HFFc6 (cell line): Measurements from ENCODE around the gene SLC15A5. TPM values are rescaled to one million over a fixed set of nuclear protein-coding genes. Genes with fewer than 3 reads are reported as not detected.

Experiments used
- DNase-seq: peaks from one replicate; pipeline ENCODE4 v3.0.0-alpha.2; 2018
- H3K27ac Mint-ChIP-seq: 2 replicates; pipeline ENCODE4 v1.8.0; 2020; ENCODE audit warnings: mild to moderate bottlenecking, mixed read lengths
- H3K27me3 Mint-ChIP-seq: 2 replicates; pipeline ENCODE4 v1.8.0; 2021; ENCODE audit warnings: mild to moderate bottlenecking, moderate library complexity, mixed read lengths; ENCODE audit not compliant: insufficient read depth
- H3K36me3 Mint-ChIP-seq: 2 replicates; pipeline ENCODE4 v1.8.0; 2021; ENCODE audit warnings: low read depth, mixed read lengths
- H3K4me1 Mint-ChIP-seq: 2 replicates; pipeline ENCODE4 v1.8.0; 2020; ENCODE audit warnings: low read depth, mixed read lengths
- H3K4me3 Mint-ChIP-seq: 2 replicates; pipeline ENCODE4 v1.8.0; 2020; ENCODE audit warnings: mild to moderate bottlenecking, moderate library complexity, mixed read lengths
- H3K9me3 Mint-ChIP-seq: 2 replicates; pipeline ENCODE4 v1.8.0; 2020; ENCODE audit warnings: mild to moderate bottlenecking, mixed read lengths
- total RNA-seq, 6 experiments: library from RNA; stranded (reverse); fragmentation: NEBNext Ultra II Directional; extraction: Animal tissue kit (Norgen Biotek cat#: 25700); gene quantifications; 2 replicates in 1 of 6; 3 replicates in 5 of 6; pipeline ENCODE4 v1.2.3, GENCODE V29; 2021
- TF ChIP-seq, protein P1 (sequence below): fragments of 200-600 bp; sonication (generic); IDR thresholded peaks from 2 replicates; pipeline ENCODE4 v1.5.0; 2021; ENCODE audit warnings: antibody characterized with exemption, mild to moderate bottlenecking

SLC15A5 gene
- total RNA-seq, 6 experiments from 2014 or later: not detected

GRCh38 chr12:16323010-16323409 is 45.5 kb upstream of the SLC15A5 start:
- Mint-ChIP-seq H3K4me1 (no peaks in the 10 kb centered on the region; the same call in 1 of the 2 replicates), H3K4me3 (no peak overlapping the region), H3K27me3 (no peaks in the 10 kb centered on the region; the same call in none of the 2 replicates), H3K36me3 (no peaks in the 10 kb centered on the region), H3K9me3 (peaks cover 6% of the 10 kb centered on the region), H3K27ac (no peak overlapping the region)
- TF ChIP-seq, protein P1, sequence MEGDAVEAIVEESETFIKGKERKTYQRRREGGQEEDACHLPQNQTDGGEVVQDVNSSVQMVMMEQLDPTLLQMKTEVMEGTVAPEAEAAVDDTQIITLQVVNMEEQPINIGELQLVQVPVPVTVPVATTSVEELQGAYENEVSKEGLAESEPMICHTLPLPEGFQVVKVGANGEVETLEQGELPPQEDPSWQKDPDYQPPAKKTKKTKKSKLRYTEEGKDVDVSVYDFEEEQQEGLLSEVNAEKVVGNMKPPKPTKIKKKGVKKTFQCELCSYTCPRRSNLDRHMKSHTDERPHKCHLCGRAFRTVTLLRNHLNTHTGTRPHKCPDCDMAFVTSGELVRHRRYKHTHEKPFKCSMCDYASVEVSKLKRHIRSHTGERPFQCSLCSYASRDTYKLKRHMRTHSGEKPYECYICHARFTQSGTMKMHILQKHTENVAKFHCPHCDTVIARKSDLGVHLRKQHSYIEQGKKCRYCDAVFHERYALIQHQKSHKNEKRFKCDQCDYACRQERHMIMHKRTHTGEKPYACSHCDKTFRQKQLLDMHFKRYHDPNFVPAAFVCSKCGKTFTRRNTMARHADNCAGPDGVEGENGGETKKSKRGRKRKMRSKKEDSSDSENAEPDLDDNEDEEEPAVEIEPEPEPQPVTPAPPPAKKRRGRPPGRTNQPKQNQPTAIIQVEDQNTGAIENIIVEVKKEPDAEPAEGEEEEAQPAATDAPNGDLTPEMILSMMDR: no peak
- no peak for DNase-seq

- no peak for DNase-seq
- Mint-ChIP-seq H3K4me3 (no peak overlapping the region), H3K27me3 (peaks cover 2% of the 10 kb centered on the region), H3K36me3 (no peaks in the 10 kb centered on the region), H3K4me1 (no peaks in the 10 kb centered on the region), H3K27ac (no peak overlapping the region), H3K9me3 (peaks cover 8% of the 10 kb centered on the region; the same call in 1 of the 2 replicates)
- TF ChIP-seq, protein P1: no peak
These were observed 33.4 kb upstream of the SLC15A5 start for GRCh38 chr12:16310934-16311333.

- DNase-seq: no peak
- H3K4me1 Mint-ChIP-seq: no peaks in the 10 kb centered on the region
- TF ChIP-seq, protein P1: no peak
- H3K36me3 Mint-ChIP-seq: no peaks in the 10 kb centered on the region
- peaks cover 4% of the 10 kb centered on the region for H3K27me3 Mint-ChIP-seq
- H3K27ac Mint-ChIP-seq: no peak overlapping the region
- H3K9me3 Mint-ChIP-seq: peaks cover 8% of the 10 kb centered on the region; the same call in 1 of the 2 replicates
- H3K4me3 Mint-ChIP-seq: no peak overlapping the region
These were observed 30.5 kb upstream of the SLC15A5 start for GRCh38 chr12:16307856-16308475.

- Mint-ChIP-seq H3K27ac (no peak overlapping the region), H3K9me3 (no peaks in the 10 kb centered on the region), H3K36me3 (no peaks in the 10 kb centered on the region), H3K4me3 (no peak overlapping the region), H3K4me1 (no peaks in the 10 kb centered on the region; the same call in 1 of the 2 replicates), H3K27me3 (peaks cover 2% of the 10 kb centered on the region; the same call in 1 of the 2 replicates)
- TF ChIP-seq, protein P1: no peak
- DNase-seq: no peak
These were observed 26.5 kb upstream of the SLC15A5 start for GRCh38 chr12:16303939-16304338.

- TF ChIP-seq, protein P1: no peak
- no peaks in the 10 kb centered on the region for H3K9me3 Mint-ChIP-seq
- no peak for DNase-seq
- H3K36me3 Mint-ChIP-seq: no peaks in the 10 kb centered on the region
- peaks cover 3% of the 10 kb centered on the region; the same call in 1 of the 2 replicates for H3K27me3 Mint-ChIP-seq
- no peak overlapping the region for H3K4me3 Mint-ChIP-seq
- H3K4me1 Mint-ChIP-seq: no peaks in the 10 kb centered on the region; the same call in 1 of the 2 replicates
- H3K27ac Mint-ChIP-seq: no peak overlapping the region
These were observed 23.3 kb upstream of the SLC15A5 start for GRCh38 chr12:16300736-16301135.
